Measurements from ENCODE around the gene CDC7. TPM values are rescaled to one million over a fixed set of nuclear protein-coding genes. Genes with fewer than 3 reads are reported as not detected.

CDC7 gene
- polyA plus RNA-seq, 2 donors: 2.8 to 4.9 TPM

GRCh38 chr1:91541918-91542533 lies 41.4 kb downstream of the CDC7 start:
- Histone ChIP-seq H3K4me1 (ENCODE audit: control insufficient read depth in 2 of 2, insufficient read depth in 2 of 2, low read length in 1 of 2) (no peaks in the 10 kb centered on the region), H3K27me3 (ENCODE audit: control insufficient read depth in 1 of 2, insufficient read depth in 2 of 2, low read length in 2 of 2) (no peaks in the 10 kb centered on the region), H3K36me3 (ENCODE audit: control insufficient read depth in 2 of 2, insufficient read depth in 2 of 2, low read length in 1 of 2) (no peaks in the 10 kb centered on the region), H3K4me3 (ENCODE audit: low read depth in 1 of 2, low read length in 2 of 2) (no peak overlapping the region), H3K27ac (ENCODE audit: low read depth in 2 of 2, low read length in 1 of 2) (no peak overlapping the region), H3K9me3 (ENCODE audit: control insufficient read depth in 2 of 2, insufficient read depth in 1 of 2, low read depth in 1 of 2, low read length in 1 of 2) (no peaks in the 10 kb centered on the region)
- WGBS, 2 donors: 82 to 83% methylated on average over 5 of the region's 5 CpGs

GRCh38 chr1:91545506-91546300 lies 45.1 kb downstream of the CDC7 start:
- Histone ChIP-seq H3K9me3 (ENCODE audit: control insufficient read depth in 2 of 2, insufficient read depth in 1 of 2, low read depth in 1 of 2, low read length in 1 of 2) (no peaks in the 10 kb centered on the region), H3K36me3 (ENCODE audit: control insufficient read depth in 2 of 2, insufficient read depth in 2 of 2, low read length in 1 of 2) (no peaks in the 10 kb centered on the region), H3K4me1 (ENCODE audit: control insufficient read depth in 2 of 2, insufficient read depth in 2 of 2, low read length in 1 of 2) (no peaks in the 10 kb centered on the region), H3K27me3 (ENCODE audit: control insufficient read depth in 1 of 2, insufficient read depth in 2 of 2, low read length in 2 of 2) (no peaks in the 10 kb centered on the region), H3K27ac (ENCODE audit: low read depth in 2 of 2, low read length in 1 of 2) (no peak overlapping the region), H3K4me3 (ENCODE audit: low read depth in 1 of 2, low read length in 2 of 2) (no peak overlapping the region)
- 85 to 91% methylated on average over 13 of the region's 13 CpGs for WGBS, 2 donors

GRCh38 chr1:91546301-91546581 lies 45.6 kb downstream of the CDC7 start:
- Histone ChIP-seq H3K27ac (ENCODE audit: low read depth in 2 of 2, low read length in 1 of 2) (no peak overlapping the region), H3K4me1 (ENCODE audit: control insufficient read depth in 2 of 2, insufficient read depth in 2 of 2, low read length in 1 of 2) (no peaks in the 10 kb centered on the region), H3K36me3 (ENCODE audit: control insufficient read depth in 2 of 2, insufficient read depth in 2 of 2, low read length in 1 of 2) (no peaks in the 10 kb centered on the region), H3K4me3 (ENCODE audit: low read depth in 1 of 2, low read length in 2 of 2) (no peak overlapping the region), H3K9me3 (ENCODE audit: control insufficient read depth in 2 of 2, insufficient read depth in 1 of 2, low read depth in 1 of 2, low read length in 1 of 2) (no peaks in the 10 kb centered on the region), H3K27me3 (ENCODE audit: control insufficient read depth in 1 of 2, insufficient read depth in 2 of 2, low read length in 2 of 2) (no peaks in the 10 kb centered on the region)
- WGBS, 2 donors: 86 to 87% methylated on average over 17 to 18 of the region's 18 CpGs

GRCh38 chr1:91546876-91547275 lies 46.2 kb downstream of the CDC7 start:
- 81 to 94% methylated on average over 19 of the region's 19 CpGs for WGBS, 2 donors
- Histone ChIP-seq H3K4me1 (ENCODE audit: control insufficient read depth in 2 of 2, insufficient read depth in 2 of 2, low read length in 1 of 2) (no peaks in the 10 kb centered on the region), H3K36me3 (ENCODE audit: control insufficient read depth in 2 of 2, insufficient read depth in 2 of 2, low read length in 1 of 2) (no peaks in the 10 kb centered on the region), H3K9me3 (ENCODE audit: control insufficient read depth in 2 of 2, insufficient read depth in 1 of 2, low read depth in 1 of 2, low read length in 1 of 2) (no peaks in the 10 kb centered on the region), H3K4me3 (ENCODE audit: low read depth in 1 of 2, low read length in 2 of 2) (no peak overlapping the region), H3K27me3 (ENCODE audit: control insufficient read depth in 1 of 2, insufficient read depth in 2 of 2, low read length in 2 of 2) (no peaks in the 10 kb centered on the region), H3K27ac (ENCODE audit: low read depth in 2 of 2, low read length in 1 of 2) (no peak overlapping the region)

- H3K4me3 ChIP-seq (ENCODE audit: low read depth in 1 of 2, low read length in 2 of 2): no peak overlapping the region
- no peaks in the 10 kb centered on the region for H3K4me1 ChIP-seq (ENCODE audit: control insufficient read depth in 2 of 2, insufficient read depth in 2 of 2, low read length in 1 of 2)
- 73 to 80% methylated on average over 3 of the region's 3 CpGs for WGBS, 2 donors
- no peaks in the 10 kb centered on the region for H3K36me3 ChIP-seq (ENCODE audit: control insufficient read depth in 2 of 2, insufficient read depth in 2 of 2, low read length in 1 of 2)
- no peaks in the 10 kb centered on the region for H3K9me3 ChIP-seq (ENCODE audit: control insufficient read depth in 2 of 2, insufficient read depth in 1 of 2, low read depth in 1 of 2, low read length in 1 of 2)
- no peaks in the 10 kb centered on the region for H3K27me3 ChIP-seq (ENCODE audit: control insufficient read depth in 1 of 2, insufficient read depth in 2 of 2, low read length in 2 of 2)
- no peak overlapping the region for H3K27ac ChIP-seq (ENCODE audit: low read depth in 2 of 2, low read length in 1 of 2)
Observed at GRCh38 chr1:91548376-91549040, 47.9 kb downstream of the CDC7 start.

- no peaks in the 10 kb centered on the region for H3K36me3 ChIP-seq (ENCODE audit: control insufficient read depth in 2 of 2, insufficient read depth in 2 of 2, low read length in 1 of 2)
- H3K4me1 ChIP-seq (ENCODE audit: control insufficient read depth in 2 of 2, insufficient read depth in 2 of 2, low read length in 1 of 2): no peaks in the 10 kb centered on the region
- WGBS, 2 donors: 23 to 30% methylated on average over 2 of the region's 2 CpGs
- H3K27ac ChIP-seq (ENCODE audit: low read depth in 2 of 2, low read length in 1 of 2): no peak overlapping the region
- no peaks in the 10 kb centered on the region for H3K27me3 ChIP-seq (ENCODE audit: control insufficient read depth in 1 of 2, insufficient read depth in 2 of 2, low read length in 2 of 2)
- H3K4me3 ChIP-seq (ENCODE audit: low read depth in 1 of 2, low read length in 2 of 2): no peak overlapping the region
- H3K9me3 ChIP-seq (ENCODE audit: control insufficient read depth in 2 of 2, insufficient read depth in 1 of 2, low read depth in 1 of 2, low read length in 1 of 2): no peaks in the 10 kb centered on the region
Observed at GRCh38 chr1:91549041-91549735, 48.5 kb downstream of the CDC7 start.

- H3K36me3 ChIP-seq (ENCODE audit: control insufficient read depth in 2 of 2, insufficient read depth in 2 of 2, low read length in 1 of 2): no peaks in the 10 kb centered on the region
- H3K4me3 ChIP-seq (ENCODE audit: low read depth in 1 of 2, low read length in 2 of 2): no peak overlapping the region
- WGBS, 2 donors: 79 to 80% methylated on average over 2 of the region's 2 CpGs
- no peaks in the 10 kb centered on the region for H3K27me3 ChIP-seq (ENCODE audit: control insufficient read depth in 1 of 2, insufficient read depth in 2 of 2, low read length in 2 of 2)
- H3K4me1 ChIP-seq (ENCODE audit: control insufficient read depth in 2 of 2, insufficient read depth in 2 of 2, low read length in 1 of 2): peaks cover 0 to 2% of the 10 kb centered on the region in 2 donors
- no peaks in the 10 kb centered on the region for H3K9me3 ChIP-seq (ENCODE audit: control insufficient read depth in 2 of 2, insufficient read depth in 1 of 2, low read depth in 1 of 2, low read length in 1 of 2)
- H3K27ac ChIP-seq (ENCODE audit: low read depth in 2 of 2, low read length in 1 of 2): no peak overlapping the region
Observed at GRCh38 chr1:91550961-91551360, 50.3 kb downstream of the CDC7 start.

GRCh38 chr1:91552091-91552490 lies 51.4 kb downstream of the CDC7 start:
- H3K36me3 ChIP-seq (ENCODE audit: control insufficient read depth in 2 of 2, insufficient read depth in 2 of 2, low read length in 1 of 2): no peaks in the 10 kb centered on the region
- H3K9me3 ChIP-seq (ENCODE audit: control insufficient read depth in 2 of 2, insufficient read depth in 1 of 2, low read depth in 1 of 2, low read length in 1 of 2): no peaks in the 10 kb centered on the region
- H3K27ac ChIP-seq (ENCODE audit: low read depth in 2 of 2, low read length in 1 of 2): no peak overlapping the region
- H3K4me3 ChIP-seq (ENCODE audit: low read depth in 1 of 2, low read length in 2 of 2): no peak overlapping the region
- no peaks in the 10 kb centered on the region for H3K27me3 ChIP-seq (ENCODE audit: control insufficient read depth in 1 of 2, insufficient read depth in 2 of 2, low read length in 2 of 2)
- peaks cover 0 to 2% of the 10 kb centered on the region in 2 donors for H3K4me1 ChIP-seq (ENCODE audit: control insufficient read depth in 2 of 2, insufficient read depth in 2 of 2, low read length in 1 of 2)

- 88 to 93% methylated on average over 2 of the region's 2 CpGs for WGBS, 2 donors
- Histone ChIP-seq H3K27me3 (ENCODE audit: control insufficient read depth in 1 of 2, insufficient read depth in 2 of 2, low read length in 2 of 2) (no peaks in the 10 kb centered on the region), H3K4me1 (ENCODE audit: control insufficient read depth in 2 of 2, insufficient read depth in 2 of 2, low read length in 1 of 2) (peaks cover 0 to 2% of the 10 kb centered on the region in 2 donors), H3K36me3 (ENCODE audit: control insufficient read depth in 2 of 2, insufficient read depth in 2 of 2, low read length in 1 of 2) (no peaks in the 10 kb centered on the region), H3K27ac (ENCODE audit: low read depth in 2 of 2, low read length in 1 of 2) (no peak overlapping the region), H3K9me3 (ENCODE audit: control insufficient read depth in 2 of 2, insufficient read depth in 1 of 2, low read depth in 1 of 2, low read length in 1 of 2) (no peaks in the 10 kb centered on the region), H3K4me3 (ENCODE audit: low read depth in 1 of 2, low read length in 2 of 2) (no peak overlapping the region)
Observed at GRCh38 chr1:91552596-91552995, 51.9 kb downstream of the CDC7 start.
